GM23338 (cell line): ENCODE results near the gene PATE4. TPM values are rescaled to one million over a fixed set of nuclear protein-coding genes. Genes with fewer than 3 reads are reported as not detected.

Experiments used
- ATAC-seq: fragments of 200-7000 bp; cut with Tn5 transposase; 3 replicates; pipeline ENCODE4 v1.9.1; 2020
- DNase-seq: peaks from one replicate; pipeline ENCODE4 v3.0.0-alpha.2; 2015; ENCODE audit warnings: low spot score
- H2AFZ ChIP-seq: fragments of 200-600 bp; sonication (generic); 2 replicates; pipeline ENCODE4 v1.8.0; 2016; ENCODE audit warnings: antibody characterized with exemption, mild to moderate bottlenecking, moderate library complexity
- H3F3A ChIP-seq: fragments of 200-600 bp; sonication (generic); replicated peaks from 2 replicates; pipeline ENCODE4 v1.8.0; 2017; ENCODE audit warnings: antibody characterized with exemption, mixed run types, low read depth
- H3K27ac ChIP-seq: fragments of 200-600 bp; sonication (generic); 2 replicates; pipeline ENCODE4 v1.6.1; 2016; ENCODE audit warnings: low read depth
- H3K27me3 ChIP-seq: fragments of 200-600 bp; sonication (generic); 2 replicates; pipeline ENCODE4 v1.8.0; 2016; ENCODE audit warnings: mild to moderate bottlenecking, mixed run types, moderate library complexity; ENCODE audit not compliant: insufficient read depth
- H3K36me3 ChIP-seq: fragments of 200-600 bp; sonication (generic); 2 replicates; pipeline ENCODE4 v1.8.0; 2016; ENCODE audit warnings: mild to moderate bottlenecking; ENCODE audit not compliant: insufficient read depth
- H3K4me1 ChIP-seq: fragments of 200-600 bp; sonication (generic); 2 replicates; pipeline ENCODE4 v1.8.0; 2016; ENCODE audit warnings: mild to moderate bottlenecking, moderate library complexity; ENCODE audit not compliant: insufficient read depth
- H3K4me2 ChIP-seq: fragments of 200-600 bp; sonication (generic); 2 replicates; pipeline ENCODE4 v1.7.1; 2017; ENCODE audit warnings: mixed run types
- H3K4me3 ChIP-seq: fragments of 200-600 bp; sonication (generic); 2 replicates; pipeline ENCODE4 v1.6.1; 2016; ENCODE audit warnings: mixed run types
- H3K79me2 ChIP-seq: fragments of 200-600 bp; sonication (generic); replicated peaks from 2 replicates; pipeline ENCODE4 v1.8.0; 2017; ENCODE audit warnings: mild to moderate bottlenecking; ENCODE audit not compliant: insufficient read depth
- H3K9me2 ChIP-seq: fragments of 200-600 bp; sonication (generic); 2 replicates; pipeline ENCODE4 v1.8.0; 2017; ENCODE audit not compliant: insufficient read depth
- H4K20me1 ChIP-seq: fragments of 200-600 bp; sonication (generic); replicated peaks from 2 replicates; pipeline ENCODE4 v1.8.0; 2017; ENCODE audit warnings: mild to moderate bottlenecking; ENCODE audit not compliant: insufficient read depth
- H3K27ac Mint-ChIP-seq: 2 replicates; pipeline ENCODE4 v1.8.0; 2020; ENCODE audit warnings: inconsistent platforms, mild to moderate bottlenecking, moderate library complexity, mixed read lengths
- H3K27me3 Mint-ChIP-seq: 3 replicates; pipeline ENCODE4 v1.8.0; 2022; ENCODE audit warnings: low read depth, mild to moderate bottlenecking, moderate library complexity, mixed read lengths, inconsistent platforms; ENCODE audit not compliant: insufficient read depth, poor library complexity
- H3K36me3 Mint-ChIP-seq: 3 replicates; pipeline ENCODE4 v1.8.0; 2021; ENCODE audit warnings: low read depth, mild to moderate bottlenecking, inconsistent platforms, moderate library complexity, mixed read lengths
- H3K4me1 Mint-ChIP-seq: 3 replicates; pipeline ENCODE4 v1.8.0; 2020; ENCODE audit warnings: mild to moderate bottlenecking, inconsistent platforms, mixed read lengths
- H3K4me3 Mint-ChIP-seq: 3 replicates; pipeline ENCODE4 v1.8.0; 2021; ENCODE audit warnings: moderate library complexity, mild to moderate bottlenecking, inconsistent platforms, mixed read lengths
- H3K9me3 Mint-ChIP-seq: 3 replicates; pipeline ENCODE4 v1.8.0; 2020; ENCODE audit warnings: moderate library complexity, mild to moderate bottlenecking, inconsistent platforms, mixed read lengths
- CREB1 ChIP-seq: fragments of 250-450 bp; sonication (Bioruptor Pico); IDR thresholded peaks from 2 replicates; pipeline ENCODE4 v1.5.0; 2020; ENCODE audit warnings: low read depth, mild to moderate bottlenecking, moderate library complexity
- CTCF ChIP-seq, 2 experiments: fragments of 200-600 bp in 1 of 2; sonication (generic) in 1 of 2; conservative IDR thresholded peaks; 2 replicates each; pipeline versions ENCODE4 v1.5.1 to v1.6.1; 2016 to 2017; ENCODE audit warnings: antibody characterized with exemption in 2 of 2, low read depth in 2 of 2, mild to moderate bottlenecking in 2 of 2, moderate library complexity in 1 of 2
- ETS1 ChIP-seq: IDR thresholded peaks from 2 replicates; pipeline ENCODE4 v1.6.1; 2016; ENCODE audit warnings: antibody characterized with exemption
- EZH2 ChIP-seq: fragments of 200-600 bp; sonication (generic); IDR thresholded peaks from one replicate; pipeline ENCODE4 v1.8.0; 2017; ENCODE audit warnings: antibody characterized with exemption, mild to moderate bottlenecking, low read depth; ENCODE audit not compliant: unreplicated experiment
- EZH2phosphoT487 ChIP-seq: fragments of 200-600 bp; sonication (generic); IDR thresholded peaks from one replicate; pipeline ENCODE4 v1.8.1; 2018; ENCODE audit warnings: antibody characterized with exemption; ENCODE audit not compliant: unreplicated experiment
- JUNB ChIP-seq: IDR thresholded peaks from one replicate; pipeline ENCODE4 v1.6.1; 2016; ENCODE audit warnings: antibody characterized with exemption; ENCODE audit not compliant: unreplicated experiment
- NANOG ChIP-seq: IDR thresholded peaks from 2 replicates; pipeline ENCODE4 v1.6.1; 2016; ENCODE audit warnings: antibody characterized with exemption, borderline replicate concordance
- POLR2AphosphoS5 ChIP-seq: IDR thresholded peaks from 2 replicates; pipeline ENCODE4 v1.6.1; 2016; ENCODE audit warnings: antibody characterized with exemption, low read depth
- STAT1 ChIP-seq: IDR thresholded peaks from one replicate; pipeline ENCODE4 v1.6.1; 2016; ENCODE audit warnings: antibody characterized with exemption; ENCODE audit not compliant: unreplicated experiment
- ZNF114 ChIP-seq: fragments of 250-450 bp; sonication (Bioruptor Pico); IDR thresholded peaks from 2 replicates; pipeline ENCODE4 v1.5.0; 2020; ENCODE audit warnings: mild to moderate bottlenecking, moderate library complexity
- polyA plus RNA-seq: library from polyadenylated mRNA; unstranded; fragments of >200 nt; fragmentation: Nextera tagmentation; extraction: Ambion mirVana; gene quantifications from 2 replicates; pipeline ENCODE4 v1.2.1, GENCODE V29; 2016
- total RNA-seq: library from RNA; depleted of rRNA; stranded (reverse); fragments of >200 nt; shearing (Covaris generic); gene quantifications from 2 replicates; pipeline ENCODE4 v1.2.3, GENCODE V29; 2014
- TF ChIP-seq, protein P1 (sequence below): IDR thresholded peaks from one replicate; pipeline ENCODE4 v1.6.1; 2018; ENCODE audit warnings: antibody characterized with exemption; ENCODE audit not compliant: unreplicated experiment

PATE4 gene
- total and polyA plus RNA-seq, 2 experiments from 2014 or later: not detected

GRCh38 chr11:125835748-125836147 is 2.6 kb downstream of the PATE4 start (continued):
- TF ChIP-seq JUNB (no peak), STAT1 (no peak), EZH2 (no peak), ZNF114 (no peak), CREB1 (CRISPR knock-in tag) (no peak), POLR2AphosphoS5 (no peak), CTCF (conservative IDR thresholded peaks at IDR 0.05; ENCODE audit: low read depth in 2 of 2) (no peak), NANOG (no peak), ETS1 (no peak)
- TF ChIP-seq, protein P1, sequence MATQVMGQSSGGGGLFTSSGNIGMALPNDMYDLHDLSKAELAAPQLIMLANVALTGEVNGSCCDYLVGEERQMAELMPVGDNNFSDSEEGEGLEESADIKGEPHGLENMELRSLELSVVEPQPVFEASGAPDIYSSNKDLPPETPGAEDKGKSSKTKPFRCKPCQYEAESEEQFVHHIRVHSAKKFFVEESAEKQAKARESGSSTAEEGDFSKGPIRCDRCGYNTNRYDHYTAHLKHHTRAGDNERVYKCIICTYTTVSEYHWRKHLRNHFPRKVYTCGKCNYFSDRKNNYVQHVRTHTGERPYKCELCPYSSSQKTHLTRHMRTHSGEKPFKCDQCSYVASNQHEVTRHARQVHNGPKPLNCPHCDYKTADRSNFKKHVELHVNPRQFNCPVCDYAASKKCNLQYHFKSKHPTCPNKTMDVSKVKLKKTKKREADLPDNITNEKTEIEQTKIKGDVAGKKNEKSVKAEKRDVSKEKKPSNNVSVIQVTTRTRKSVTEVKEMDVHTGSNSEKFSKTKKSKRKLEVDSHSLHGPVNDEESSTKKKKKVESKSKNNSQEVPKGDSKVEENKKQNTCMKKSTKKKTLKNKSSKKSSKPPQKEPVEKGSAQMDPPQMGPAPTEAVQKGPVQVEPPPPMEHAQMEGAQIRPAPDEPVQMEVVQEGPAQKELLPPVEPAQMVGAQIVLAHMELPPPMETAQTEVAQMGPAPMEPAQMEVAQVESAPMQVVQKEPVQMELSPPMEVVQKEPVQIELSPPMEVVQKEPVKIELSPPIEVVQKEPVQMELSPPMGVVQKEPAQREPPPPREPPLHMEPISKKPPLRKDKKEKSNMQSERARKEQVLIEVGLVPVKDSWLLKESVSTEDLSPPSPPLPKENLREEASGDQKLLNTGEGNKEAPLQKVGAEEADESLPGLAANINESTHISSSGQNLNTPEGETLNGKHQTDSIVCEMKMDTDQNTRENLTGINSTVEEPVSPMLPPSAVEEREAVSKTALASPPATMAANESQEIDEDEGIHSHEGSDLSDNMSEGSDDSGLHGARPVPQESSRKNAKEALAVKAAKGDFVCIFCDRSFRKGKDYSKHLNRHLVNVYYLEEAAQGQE: no peak

DNA sequence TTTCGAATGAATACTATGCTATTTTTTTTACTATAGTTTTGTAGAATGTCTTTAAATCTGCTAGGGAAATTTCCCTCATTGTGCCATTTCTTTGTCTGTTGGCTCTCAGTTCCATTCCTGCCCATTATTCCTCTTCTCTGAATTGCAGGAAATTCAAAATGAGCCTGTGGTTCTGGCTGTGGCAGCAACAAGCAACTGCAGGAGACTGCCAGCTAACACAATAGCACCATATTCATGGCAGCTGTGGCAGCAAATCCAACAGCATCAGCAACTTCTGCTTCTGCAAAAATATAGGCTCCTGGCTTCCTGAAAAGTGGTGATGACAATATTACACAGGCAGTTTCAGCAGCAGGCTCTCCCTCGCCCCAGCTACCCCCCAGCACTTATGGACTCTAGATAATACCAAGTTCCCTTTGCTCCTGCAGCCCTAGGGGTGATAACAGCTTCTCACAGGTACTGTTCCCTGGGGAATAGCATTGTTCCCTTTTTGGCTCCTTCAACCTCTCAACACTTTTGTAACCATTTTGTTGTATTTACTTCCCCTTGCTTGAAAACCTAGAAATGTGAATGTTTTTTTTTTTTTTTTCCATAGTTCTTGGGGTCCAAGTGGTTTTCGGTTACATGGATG is 9.3 kb downstream of the PATE4 start:
- H3K9me2 ChIP-seq: no peaks in the 10 kb centered on the region
- H3K27ac ChIP-seq: no peak overlapping the region
- no peak overlapping the region for H3K4me2 ChIP-seq
- Mint-ChIP-seq H3K27ac (no peak overlapping the region; the same call in 1 of the 2 replicates), H3K9me3 (peaks cover 25% of the 10 kb centered on the region), H3K36me3 (peaks cover 7% of the 10 kb centered on the region), H3K4me3 (no peak overlapping the region), H3K4me1 (peaks cover 11% of the 10 kb centered on the region; the same call in 2 of the 3 replicates), H3K27me3 (no peaks in the 10 kb centered on the region)
- H3K27me3 ChIP-seq: no peaks in the 10 kb centered on the region
- H3F3A ChIP-seq: no peaks in the 10 kb centered on the region
- no peaks in the 10 kb centered on the region for H4K20me1 ChIP-seq
- H3K79me2 ChIP-seq: no peaks in the 10 kb centered on the region
- H3K4me3 ChIP-seq: no peak overlapping the region
- H2AFZ ChIP-seq: no peak overlapping the region
- ATAC-seq (peak; percentile 85), DNase-seq (peak; percentile 46)
- peaks cover 4% of the 10 kb centered on the region; the same call in 1 of the 2 replicates for H3K36me3 ChIP-seq
- H3K4me1 ChIP-seq: peaks cover 5% of the 10 kb centered on the region; the same call in 1 of the 2 replicates
- TF ChIP-seq, protein P1: no peak
- TF ChIP-seq CTCF (conservative IDR thresholded peaks at IDR 0.05; ENCODE audit: low read depth in 2 of 2) (no peak), ETS1 (no peak), CREB1 (CRISPR knock-in tag) (no peak), EZH2phosphoT487 (no peak)
